ENCODE results near the gene FYB2. TPM values are rescaled to one million over a fixed set of nuclear protein-coding genes. Genes with fewer than 3 reads are reported as not detected.

FYB2 gene
- total and polyA plus RNA-seq, 7 experiments from 2014 or later = not detected

- Mint-ChIP-seq H3K27me3 (peaks cover 0 to 17% (median 0%) of the 10 kb centered on the region in 5 donors), H3K36me3 (no peaks in the 10 kb centered on the region), H3K27ac (no peak overlapping the region), H3K4me3 (no peak overlapping the region), H3K4me1 (no peaks in the 10 kb centered on the region), H3K9me3 (peaks cover 0 to 6% (median 0%) of the 10 kb centered on the region in 11 donors)
- POLR2A ChIA-PET = no interaction called here
- no peaks in the 10 kb centered on the region for H3K27me3 ChIP-seq (ENCODE audit: control insufficient read depth in 2 of 2, insufficient read depth in 2 of 2, low read length in 2 of 2)
- intact Hi-C loops (cut with micrococcal nuclease) = no loop called here
- no peak for ATAC-seq
- no peak overlapping the region for H3K27ac ChIP-seq (ENCODE audit: low read depth, low read length)
- H3K9me3 ChIP-seq (ENCODE audit: control insufficient read depth in 2 of 3, low read length in 3 of 3) = no peaks in the 10 kb centered on the region
- H3K36me3 ChIP-seq (ENCODE audit: control insufficient read depth in 2 of 3, insufficient read depth in 3 of 3, low read length in 3 of 3) = no peaks in the 10 kb centered on the region
- no peak for DNase-seq
- CTCF ChIA-PET = no interaction called here
- H3K4me3 ChIP-seq (ENCODE audit: low read length) = no peak overlapping the region
- no peaks in the 10 kb centered on the region for H3K4me1 ChIP-seq (ENCODE audit: control insufficient read depth in 2 of 2, insufficient read depth in 2 of 2, low read length in 2 of 2)
Observed at GRCh38 chr1:56745231-56745630, 74.0 kb downstream of the FYB2 start.

GRCh38 chr1:56728964-56729363 lies 90.2 kb downstream of the FYB2 start:
- H3K9me3 ChIP-seq (ENCODE audit: control insufficient read depth in 2 of 3, low read length in 3 of 3) = no peaks in the 10 kb centered on the region
- Mint-ChIP-seq H3K9me3 (peaks cover 0 to 19% (median 3%) of the 10 kb centered on the region in 11 donors), H3K4me1 (no peaks in the 10 kb centered on the region), H3K27ac (no peak overlapping the region), H3K36me3 (peaks cover 0 to 4% (median 0%) of the 10 kb centered on the region in 5 donors), H3K4me3 (no peak overlapping the region), H3K27me3 (peaks cover 2 to 54% (median 30%) of the 10 kb centered on the region in 5 donors)
- no peaks in the 10 kb centered on the region for H3K27me3 ChIP-seq (ENCODE audit: control insufficient read depth in 2 of 2, insufficient read depth in 2 of 2, low read length in 2 of 2)
- POLR2A ChIA-PET = no interaction called here
- intact Hi-C loops (cut with micrococcal nuclease) = no loop called here
- no peak for DNase-seq
- no peaks in the 10 kb centered on the region for H3K4me1 ChIP-seq (ENCODE audit: control insufficient read depth in 2 of 2, insufficient read depth in 2 of 2, low read length in 2 of 2)
- H3K4me3 ChIP-seq (ENCODE audit: low read length) = no peak overlapping the region
- no peaks in the 10 kb centered on the region for H3K36me3 ChIP-seq (ENCODE audit: control insufficient read depth in 2 of 3, insufficient read depth in 3 of 3, low read length in 3 of 3)
- ATAC-seq = no peak
- no peak overlapping the region for H3K27ac ChIP-seq (ENCODE audit: low read depth, low read length)
- CTCF ChIA-PET = no interaction called here

DNA sequence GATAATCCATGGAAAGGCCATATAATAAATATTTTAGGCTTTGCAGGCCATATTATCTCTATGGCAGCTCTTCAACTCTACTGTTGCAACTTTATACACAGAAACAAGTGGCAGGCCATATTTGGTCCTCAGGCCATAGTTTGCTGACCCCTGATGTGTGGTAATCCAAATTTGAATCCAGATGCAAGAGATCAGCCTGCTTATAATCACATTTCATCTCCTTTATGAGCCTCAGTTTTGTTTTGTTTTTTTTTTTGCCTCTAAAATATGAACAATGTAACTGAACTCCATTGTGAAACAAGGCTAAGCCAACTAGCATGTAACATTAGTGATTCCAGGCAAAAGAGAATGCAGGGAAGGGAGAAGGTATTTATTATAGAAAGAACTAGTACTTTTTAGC lies 92.5 kb downstream of the FYB2 start:
- Histone ChIP-seq H3K9me3 (ENCODE audit: control insufficient read depth in 2 of 3, low read length in 3 of 3) (no peaks in the 10 kb centered on the region), H3K4me3 (ENCODE audit: low read length) (no peak overlapping the region), H3K4me1 (ENCODE audit: control insufficient read depth in 2 of 2, insufficient read depth in 2 of 2, low read length in 2 of 2) (no peaks in the 10 kb centered on the region), H3K27ac (ENCODE audit: low read depth, low read length) (no peak overlapping the region), H3K27me3 (ENCODE audit: control insufficient read depth in 2 of 2, insufficient read depth in 2 of 2, low read length in 2 of 2) (no peaks in the 10 kb centered on the region), H3K36me3 (ENCODE audit: control insufficient read depth in 2 of 3, insufficient read depth in 3 of 3, low read length in 3 of 3) (no peaks in the 10 kb centered on the region)
- H3K27me3 Mint-ChIP-seq = peaks cover 2 to 44% (median 25%) of the 10 kb centered on the region in 5 donors
- H3K9me3 Mint-ChIP-seq = peaks cover 0 to 12% (median 2%) of the 10 kb centered on the region in 11 donors
- ATAC-seq = no peak
- no peaks in the 10 kb centered on the region for H3K4me1 Mint-ChIP-seq
- ChIA-PET CTCF (no interaction called here), POLR2A (no interaction called here)
- H3K27ac Mint-ChIP-seq = no peak overlapping the region
- peaks cover 0 to 4% (median 0%) of the 10 kb centered on the region in 5 donors for H3K36me3 Mint-ChIP-seq
- DNase-seq = no peak
- intact Hi-C loops (cut with micrococcal nuclease) = no loop called here
- H3K4me3 Mint-ChIP-seq = no peak overlapping the region

GRCh38 chr1:56719171-56719570 lies 100.0 kb downstream of the FYB2 start:
- H3K27me3 Mint-ChIP-seq = peaks cover 0 to 28% (median 15%) of the 10 kb centered on the region in 5 donors
- intact Hi-C loops (cut with micrococcal nuclease) = no loop called here
- no peak overlapping the region for H3K27ac ChIP-seq (ENCODE audit: low read depth, low read length)
- no peaks in the 10 kb centered on the region for H3K27me3 ChIP-seq (ENCODE audit: control insufficient read depth in 2 of 2, insufficient read depth in 2 of 2, low read length in 2 of 2)
- DNase-seq = no peak
- H3K9me3 Mint-ChIP-seq = no peaks in the 10 kb centered on the region
- CTCF ChIA-PET = no interaction called here
- ATAC-seq = no peak
- H3K4me3 ChIP-seq (ENCODE audit: low read length) = no peak overlapping the region
- no peaks in the 10 kb centered on the region for H3K36me3 Mint-ChIP-seq
- no peak overlapping the region for H3K4me3 Mint-ChIP-seq
- no peaks in the 10 kb centered on the region for H3K4me1 Mint-ChIP-seq
- no peaks in the 10 kb centered on the region for H3K9me3 ChIP-seq (ENCODE audit: control insufficient read depth in 2 of 3, low read length in 3 of 3)
- H3K4me1 ChIP-seq (ENCODE audit: control insufficient read depth in 2 of 2, insufficient read depth in 2 of 2, low read length in 2 of 2) = no peaks in the 10 kb centered on the region
- no peaks in the 10 kb centered on the region for H3K36me3 ChIP-seq (ENCODE audit: control insufficient read depth in 2 of 3, insufficient read depth in 3 of 3, low read length in 3 of 3)
- H3K27ac Mint-ChIP-seq = no peak overlapping the region
- POLR2A ChIA-PET = no interaction called here

DNA sequence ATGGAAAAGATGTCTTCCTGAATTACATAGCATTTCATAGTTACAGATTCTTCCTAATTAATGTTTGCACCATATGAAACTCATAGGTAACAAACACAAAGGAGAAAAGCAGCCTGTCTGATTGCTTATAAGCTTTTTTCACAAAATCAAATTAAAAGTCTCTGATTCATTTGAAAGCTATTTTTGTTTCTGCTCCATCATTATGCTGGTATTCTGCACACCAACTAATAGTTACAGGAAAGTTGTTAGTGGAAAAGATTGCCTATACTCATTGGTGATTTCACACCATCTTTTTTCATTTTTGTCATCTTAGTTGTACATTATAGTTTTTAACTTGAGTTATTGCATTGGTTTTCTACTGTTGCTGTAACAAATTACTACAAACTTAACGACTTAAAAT lies 104.0 kb downstream of the FYB2 start:
- no peak overlapping the region for H3K27ac Mint-ChIP-seq
- no peak overlapping the region for H3K4me3 ChIP-seq (ENCODE audit: low read length)
- no peaks in the 10 kb centered on the region for H3K9me3 ChIP-seq (ENCODE audit: control insufficient read depth in 2 of 3, low read length in 3 of 3)
- H3K4me1 ChIP-seq (ENCODE audit: control insufficient read depth in 2 of 2, insufficient read depth in 2 of 2, low read length in 2 of 2) = no peaks in the 10 kb centered on the region
- no peaks in the 10 kb centered on the region for H3K9me3 Mint-ChIP-seq
- no peak overlapping the region for H3K4me3 Mint-ChIP-seq
- POLR2A ChIA-PET = no interaction called here
- intact Hi-C loops (cut with micrococcal nuclease) = no loop called here
- no peak for DNase-seq
- CTCF ChIA-PET = no interaction called here
- no peaks in the 10 kb centered on the region for H3K4me1 Mint-ChIP-seq
- H3K27ac ChIP-seq (ENCODE audit: low read depth, low read length) = no peak overlapping the region
- H3K36me3 ChIP-seq (ENCODE audit: control insufficient read depth in 2 of 3, insufficient read depth in 3 of 3, low read length in 3 of 3) = no peaks in the 10 kb centered on the region
- no peak for ATAC-seq
- H3K27me3 Mint-ChIP-seq = peaks cover 0 to 24% (median 2%) of the 10 kb centered on the region in 5 donors
- H3K27me3 ChIP-seq (ENCODE audit: control insufficient read depth in 2 of 2, insufficient read depth in 2 of 2, low read length in 2 of 2) = no peaks in the 10 kb centered on the region
- H3K36me3 Mint-ChIP-seq = no peaks in the 10 kb centered on the region

- H3K4me3 ChIP-seq (ENCODE audit: low read length) = no peak overlapping the region
- Mint-ChIP-seq H3K27ac (no peak overlapping the region), H3K27me3 (peaks cover 3 to 32% (median 11%) of the 10 kb centered on the region in 5 donors), H3K4me3 (no peak overlapping the region), H3K36me3 (no peaks in the 10 kb centered on the region), H3K9me3 (no peaks in the 10 kb centered on the region), H3K4me1 (no peaks in the 10 kb centered on the region)
- no peak for ATAC-seq
- no peaks in the 10 kb centered on the region for H3K4me1 ChIP-seq (ENCODE audit: control insufficient read depth in 2 of 2, insufficient read depth in 2 of 2, low read length in 2 of 2)
- POLR2A ChIA-PET = no interaction called here
- CTCF ChIA-PET = no interaction called here
- H3K27me3 ChIP-seq (ENCODE audit: control insufficient read depth in 2 of 2, insufficient read depth in 2 of 2, low read length in 2 of 2) = no peaks in the 10 kb centered on the region
- H3K27ac ChIP-seq (ENCODE audit: low read depth, low read length) = no peak overlapping the region
- intact Hi-C loops (cut with micrococcal nuclease) = no loop called here
- DNase-seq = no peak
- H3K36me3 ChIP-seq (ENCODE audit: control insufficient read depth in 2 of 3, insufficient read depth in 3 of 3, low read length in 3 of 3) = no peaks in the 10 kb centered on the region
- H3K9me3 ChIP-seq (ENCODE audit: control insufficient read depth in 2 of 3, low read length in 3 of 3) = no peaks in the 10 kb centered on the region
Observed at GRCh38 chr1:56713112-56713511, 106.1 kb downstream of the FYB2 start.

DNA sequence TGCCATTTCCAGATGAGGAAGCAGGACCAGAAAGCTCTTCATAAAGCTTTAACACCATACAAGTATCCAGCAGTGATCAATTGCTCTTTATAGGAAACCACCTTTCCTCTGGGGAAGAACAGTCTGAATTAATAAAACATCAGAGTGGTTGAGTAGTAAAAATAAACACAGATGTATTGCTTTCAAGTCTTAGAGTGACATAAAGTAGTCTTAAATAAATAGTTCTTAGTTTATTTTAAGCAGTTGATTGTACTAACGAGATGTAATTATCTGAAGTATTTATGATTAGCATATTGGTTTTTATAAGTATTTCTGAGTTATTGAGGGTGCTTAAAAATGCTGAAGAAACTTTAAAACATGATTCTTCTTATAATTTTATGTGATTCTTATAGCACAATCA lies 107.1 kb downstream of the FYB2 start:
- H3K27ac Mint-ChIP-seq = no peak overlapping the region
- Histone ChIP-seq H3K4me1 (ENCODE audit: control insufficient read depth in 2 of 2, insufficient read depth in 2 of 2, low read length in 2 of 2) (no peaks in the 10 kb centered on the region), H3K27ac (ENCODE audit: low read depth, low read length) (no peak overlapping the region), H3K4me3 (ENCODE audit: low read length) (no peak overlapping the region), H3K9me3 (ENCODE audit: control insufficient read depth in 2 of 3, low read length in 3 of 3) (no peaks in the 10 kb centered on the region), H3K27me3 (ENCODE audit: control insufficient read depth in 2 of 2, insufficient read depth in 2 of 2, low read length in 2 of 2) (no peaks in the 10 kb centered on the region), H3K36me3 (ENCODE audit: control insufficient read depth in 2 of 3, insufficient read depth in 3 of 3, low read length in 3 of 3) (no peaks in the 10 kb centered on the region)
- intact Hi-C loops (cut with micrococcal nuclease) = no loop called here
- peaks cover 7 to 36% (median 13%) of the 10 kb centered on the region in 5 donors for H3K27me3 Mint-ChIP-seq
- no peaks in the 10 kb centered on the region for H3K4me1 Mint-ChIP-seq
- H3K9me3 Mint-ChIP-seq = no peaks in the 10 kb centered on the region
- H3K36me3 Mint-ChIP-seq = no peaks in the 10 kb centered on the region
- ATAC-seq = no peak
- H3K4me3 Mint-ChIP-seq = no peak overlapping the region
- ChIA-PET POLR2A (no interaction called here), CTCF (no interaction called here)
- no peak for DNase-seq
